H9 (cell line): ENCODE measurements around the gene DYRK4. TPM values are rescaled to one million over a fixed set of nuclear protein-coding genes. Genes with fewer than 3 reads are reported as not detected.

Experiments used
- DNase-seq: peaks from one replicate; pipeline ENCODE4 v3.0.0-alpha.2; 2017
- H2AFZ ChIP-seq: one replicate; pipeline ENCODE4 v1.6.1; 2013; ENCODE audit warnings: mild to moderate bottlenecking, low read length, control low read depth, moderate library complexity
- H2AK5ac ChIP-seq: 2 replicates; pipeline ENCODE4 v1.6.1; 2013; ENCODE audit warnings: low read length, control low read depth, mixed read lengths; ENCODE audit not compliant: insufficient read length
- H2BK120ac ChIP-seq: one replicate; pipeline ENCODE4 v1.6.1; 2013; ENCODE audit warnings: low read depth, mild to moderate bottlenecking, low read length, control low read depth, inconsistent platforms; ENCODE audit not compliant: poor library complexity, severe bottlenecking
- H2BK12ac ChIP-seq: 2 replicates; pipeline ENCODE4 v1.6.1; 2013; ENCODE audit warnings: low read length, control low read depth, mixed read lengths, low read depth; ENCODE audit not compliant: insufficient read length
- H2BK15ac ChIP-seq: 2 replicates; pipeline ENCODE4 v1.6.1; 2013; ENCODE audit warnings: low read depth, low read length, control low read depth
- H2BK20ac ChIP-seq: one replicate; pipeline ENCODE4 v1.6.1; 2013; ENCODE audit warnings: low read depth, mild to moderate bottlenecking, low read length, control low read depth, inconsistent platforms; ENCODE audit not compliant: poor library complexity, severe bottlenecking
- H2BK5ac ChIP-seq: 2 replicates; pipeline ENCODE4 v1.6.1; 2013; ENCODE audit warnings: low read length, control low read depth, mixed read lengths; ENCODE audit not compliant: insufficient read length
- H3K14ac ChIP-seq: 2 replicates; pipeline ENCODE4 v1.6.1; 2013; ENCODE audit warnings: low read length, control low read depth; ENCODE audit not compliant: insufficient read depth
- H3K18ac ChIP-seq: 2 replicates; pipeline ENCODE4 v1.6.1; 2013; ENCODE audit warnings: low read depth, mild to moderate bottlenecking, mixed read lengths, low read length, control low read depth; ENCODE audit not compliant: insufficient read length
- H3K23ac ChIP-seq: 2 replicates; pipeline ENCODE4 v1.6.1; 2013; ENCODE audit warnings: low read length, control low read depth, mixed read lengths, low read depth; ENCODE audit not compliant: insufficient read length
- H3K23me2 ChIP-seq: 2 replicates; pipeline ENCODE4 v1.6.1; 2013; ENCODE audit warnings: low read depth, mild to moderate bottlenecking, mixed read lengths, low read length, control low read depth; ENCODE audit not compliant: insufficient read length, poor library complexity, severe bottlenecking
- H3K27ac ChIP-seq: 2 replicates; pipeline ENCODE4 v1.5.1; 2013; ENCODE audit warnings: low read length, control low read depth, mixed read lengths, low read depth; ENCODE audit not compliant: insufficient read length
- H3K27me3 ChIP-seq: 2 replicates; pipeline ENCODE4 v1.6.1; 2013; ENCODE audit warnings: low read length, control low read depth, inconsistent platforms; ENCODE audit not compliant: insufficient read depth
- H3K4ac ChIP-seq: 2 replicates; pipeline ENCODE4 v1.6.1; 2013; ENCODE audit warnings: low read depth, mild to moderate bottlenecking, control low read depth, inconsistent platforms, low read length, moderate library complexity
- H3K4me1 ChIP-seq: 2 replicates; pipeline ENCODE4 v1.6.1; 2013; ENCODE audit warnings: low read length, control low read depth, inconsistent platforms; ENCODE audit not compliant: insufficient read depth
- H3K4me2 ChIP-seq: 2 replicates; pipeline ENCODE4 v1.6.1; 2013; ENCODE audit warnings: low read length, control low read depth, mixed read lengths; ENCODE audit not compliant: insufficient read length, insufficient read depth
- H3K56ac ChIP-seq: 2 replicates; pipeline ENCODE4 v1.6.1; 2013; ENCODE audit warnings: low read depth, mild to moderate bottlenecking, mixed read lengths, low read length, control low read depth; ENCODE audit not compliant: insufficient read length
- H3K79me1 ChIP-seq: 2 replicates; pipeline ENCODE4 v1.6.1; 2013; ENCODE audit warnings: low read depth, mild to moderate bottlenecking, moderate library complexity, low read length, control low read depth, inconsistent platforms; ENCODE audit not compliant: insufficient read depth, poor library complexity, severe bottlenecking
- H3K79me2 ChIP-seq: 2 replicates; pipeline ENCODE4 v1.6.1; 2013; ENCODE audit warnings: low read length, control low read depth, inconsistent platforms; ENCODE audit not compliant: insufficient read depth
- H3K9ac ChIP-seq: 2 replicates; pipeline ENCODE4 v1.6.1; 2013; ENCODE audit warnings: low read length, control low read depth, mixed read lengths; ENCODE audit not compliant: insufficient read length; ENCODE audit errors: extremely low read depth
- H3K9me3 ChIP-seq: one replicate; pipeline ENCODE4 v1.6.1; 2013; ENCODE audit warnings: low read depth, low read length, inconsistent platforms; ENCODE audit not compliant: control insufficient read depth
- H3T11ph ChIP-seq: one replicate; pipeline ENCODE4 v1.6.1; 2013; ENCODE audit warnings: mild to moderate bottlenecking, low read length, control low read depth, inconsistent platforms
- H4K20me1 ChIP-seq: one replicate; pipeline ENCODE4 v1.6.1; 2013; ENCODE audit not compliant: control insufficient read depth, insufficient read length, insufficient read depth
- H4K5ac ChIP-seq: 2 replicates; pipeline ENCODE4 v1.6.1; 2013; ENCODE audit warnings: low read depth, mild to moderate bottlenecking, mixed read lengths, low read length, control low read depth; ENCODE audit not compliant: insufficient read length
- H4K8ac ChIP-seq: replicated peaks from 2 replicates; pipeline ENCODE4 v1.6.1; 2013; ENCODE audit warnings: low read length, control low read depth, mixed read lengths, low read depth; ENCODE audit not compliant: insufficient read length
- H4K91ac ChIP-seq: 2 replicates; pipeline ENCODE4 v1.6.1; 2013; ENCODE audit warnings: low read depth, mild to moderate bottlenecking, moderate library complexity, mixed read lengths, low read length, control low read depth; ENCODE audit not compliant: insufficient read length
- H3K27ac Mint-ChIP-seq, 3 experiments: 2 replicates in 2 of 3; 3 replicates in 1 of 3; pipeline ENCODE4 v1.8.0; 2020 to 2021; ENCODE audit warnings: mixed read lengths in 3 of 3, mild to moderate bottlenecking in 1 of 3, moderate library complexity in 1 of 3
- H3K27me3 Mint-ChIP-seq: 2 replicates; pipeline ENCODE4 v1.8.0; 2021; ENCODE audit warnings: low read depth, mild to moderate bottlenecking, moderate library complexity, mixed read lengths
- H3K36me3 Mint-ChIP-seq, 3 experiments: 2 replicates in 2 of 3; 3 replicates in 1 of 3; pipeline ENCODE4 v1.8.0; 2020 to 2021; ENCODE audit warnings: low read depth in 3 of 3, mixed read lengths in 3 of 3; ENCODE audit not compliant: insufficient read depth in 1 of 3
- H3K4me1 Mint-ChIP-seq, 2 experiments: 2 replicates each; pipeline ENCODE4 v1.8.0; 2020; ENCODE audit warnings: mixed read lengths in 2 of 2
- H3K4me3 Mint-ChIP-seq, 2 experiments: 2 replicates in 1 of 2; 3 replicates in 1 of 2; pipeline ENCODE4 v1.8.0; 2020 to 2021; ENCODE audit warnings: mild to moderate bottlenecking in 2 of 2, mixed read lengths in 2 of 2, moderate library complexity in 1 of 2
- H3K9me3 Mint-ChIP-seq, 2 experiments: 2 replicates in 1 of 2; 3 replicates in 1 of 2; pipeline ENCODE4 v1.8.0; 2020; ENCODE audit warnings: mild to moderate bottlenecking in 2 of 2, mixed read lengths in 2 of 2, moderate library complexity in 1 of 2
- WGBS: extraction: QIAGEN DNeasy Blood & Tissue Kit; methylation state at CpG from one replicate; pipeline ENCODE4 v1.1.7; 2013; ENCODE audit warnings: missing lambda C conversion rate, low lambda C conversion rate, mixed read lengths; ENCODE audit not compliant: insufficient read length; ENCODE audit errors: extremely low coverage; 5-methylcytosine and 5-hydroxymethylcytosine counted together
- total RNA-seq: library from RNA; stranded (reverse); gene quantifications from 2 replicates; pipeline ENCODE4 v1.2.1, GENCODE V29; 2021
- TF ChIP-seq, protein P1 (sequence below): fragments of 200-600 bp; sonication (generic); conservative IDR thresholded peaks from 3 replicates; pipeline ENCODE4 v1.8.0; 2021; ENCODE audit warnings: antibody characterized with exemption, mild to moderate bottlenecking

Gene DYRK4
- total RNA-seq, 1 experiment from 2014 or later: 15.5 TPM

DNA sequence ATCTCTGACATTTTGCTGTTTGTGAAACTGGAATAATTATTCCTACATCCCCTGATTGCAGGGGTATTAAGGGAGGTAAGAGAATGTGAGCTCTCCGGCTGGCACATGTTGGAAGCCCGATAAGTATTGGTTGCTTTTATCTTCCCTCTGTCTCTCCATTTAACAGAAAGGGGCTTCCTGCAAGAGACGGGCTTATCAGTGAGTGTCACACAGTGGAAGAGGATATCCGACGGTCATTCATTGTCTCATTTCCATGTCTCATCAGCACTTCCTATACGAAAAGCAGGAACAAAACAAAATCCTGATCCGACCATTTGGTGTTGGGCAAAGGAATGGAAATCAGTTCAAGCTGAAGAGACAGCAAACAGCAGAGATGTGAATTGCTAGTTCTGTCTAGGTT is 10.7 kb downstream of the DYRK4 start:
- no peak overlapping the region for H2BK20ac ChIP-seq
- Mint-ChIP-seq H3K27ac (no peak overlapping the region), H3K4me1 (peaks cover 4% of the 10 kb centered on the region in 2 experiments; a peak in 1 of 4 replicates), H3K36me3 (no peaks in the 10 kb centered on the region), H3K27me3 (peaks cover 5% of the 10 kb centered on the region), H3K4me3 (no peak overlapping the region), H3K9me3 (no peaks in the 10 kb centered on the region)
- WGBS: no CpG with 5 or more reads among the region's 7 CpGs
- H2BK120ac ChIP-seq: no peak overlapping the region
- H3K23me2 ChIP-seq: no peaks in the 10 kb centered on the region
- no peak overlapping the region for H3K23ac ChIP-seq
- H4K91ac ChIP-seq: no peak overlapping the region
- H3K9me3 ChIP-seq: no peaks in the 10 kb centered on the region
- H3K4me2 ChIP-seq: no peak overlapping the region
- no peak overlapping the region for H3T11ph ChIP-seq
- no peak for DNase-seq
- H3K79me1 ChIP-seq: no peaks in the 10 kb centered on the region
- H3K14ac ChIP-seq: no peak overlapping the region
- no peak overlapping the region for H3K18ac ChIP-seq
- no peak overlapping the region for H2BK5ac ChIP-seq
- H3K27ac ChIP-seq: no peak overlapping the region
- no peaks in the 10 kb centered on the region for H3K79me2 ChIP-seq
- H2AFZ ChIP-seq: no peak overlapping the region
- H2BK12ac ChIP-seq: no peak overlapping the region
- no peak overlapping the region for H4K8ac ChIP-seq
- H3K56ac ChIP-seq: no peak overlapping the region
- H4K5ac ChIP-seq: no peak overlapping the region
- no peaks in the 10 kb centered on the region for H3K27me3 ChIP-seq
- no peaks in the 10 kb centered on the region for H4K20me1 ChIP-seq
- no peak overlapping the region for H3K9ac ChIP-seq
- no peak overlapping the region for H3K4ac ChIP-seq
- TF ChIP-seq, protein P1, sequence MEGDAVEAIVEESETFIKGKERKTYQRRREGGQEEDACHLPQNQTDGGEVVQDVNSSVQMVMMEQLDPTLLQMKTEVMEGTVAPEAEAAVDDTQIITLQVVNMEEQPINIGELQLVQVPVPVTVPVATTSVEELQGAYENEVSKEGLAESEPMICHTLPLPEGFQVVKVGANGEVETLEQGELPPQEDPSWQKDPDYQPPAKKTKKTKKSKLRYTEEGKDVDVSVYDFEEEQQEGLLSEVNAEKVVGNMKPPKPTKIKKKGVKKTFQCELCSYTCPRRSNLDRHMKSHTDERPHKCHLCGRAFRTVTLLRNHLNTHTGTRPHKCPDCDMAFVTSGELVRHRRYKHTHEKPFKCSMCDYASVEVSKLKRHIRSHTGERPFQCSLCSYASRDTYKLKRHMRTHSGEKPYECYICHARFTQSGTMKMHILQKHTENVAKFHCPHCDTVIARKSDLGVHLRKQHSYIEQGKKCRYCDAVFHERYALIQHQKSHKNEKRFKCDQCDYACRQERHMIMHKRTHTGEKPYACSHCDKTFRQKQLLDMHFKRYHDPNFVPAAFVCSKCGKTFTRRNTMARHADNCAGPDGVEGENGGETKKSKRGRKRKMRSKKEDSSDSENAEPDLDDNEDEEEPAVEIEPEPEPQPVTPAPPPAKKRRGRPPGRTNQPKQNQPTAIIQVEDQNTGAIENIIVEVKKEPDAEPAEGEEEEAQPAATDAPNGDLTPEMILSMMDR: no peak
- no peak overlapping the region for H2BK15ac ChIP-seq
- no peak overlapping the region for H2AK5ac ChIP-seq
- no peaks in the 10 kb centered on the region for H3K4me1 ChIP-seq
